HG02938 (cell line): ENCODE data around the gene DOHH.
A peak's percentile ranks its signal among the peaks of the same experiment; 100 is the strongest.

Source experiments
- ATAC-seq: cut with Tn5 transposase; IDR thresholded peaks from one replicate; pipeline ENCODE4 v1.9.1; 2021; ENCODE audit warnings: mild to moderate bottlenecking, moderate library complexity; ENCODE audit not compliant: unreplicated experiment

Gene DOHH

DNA sequence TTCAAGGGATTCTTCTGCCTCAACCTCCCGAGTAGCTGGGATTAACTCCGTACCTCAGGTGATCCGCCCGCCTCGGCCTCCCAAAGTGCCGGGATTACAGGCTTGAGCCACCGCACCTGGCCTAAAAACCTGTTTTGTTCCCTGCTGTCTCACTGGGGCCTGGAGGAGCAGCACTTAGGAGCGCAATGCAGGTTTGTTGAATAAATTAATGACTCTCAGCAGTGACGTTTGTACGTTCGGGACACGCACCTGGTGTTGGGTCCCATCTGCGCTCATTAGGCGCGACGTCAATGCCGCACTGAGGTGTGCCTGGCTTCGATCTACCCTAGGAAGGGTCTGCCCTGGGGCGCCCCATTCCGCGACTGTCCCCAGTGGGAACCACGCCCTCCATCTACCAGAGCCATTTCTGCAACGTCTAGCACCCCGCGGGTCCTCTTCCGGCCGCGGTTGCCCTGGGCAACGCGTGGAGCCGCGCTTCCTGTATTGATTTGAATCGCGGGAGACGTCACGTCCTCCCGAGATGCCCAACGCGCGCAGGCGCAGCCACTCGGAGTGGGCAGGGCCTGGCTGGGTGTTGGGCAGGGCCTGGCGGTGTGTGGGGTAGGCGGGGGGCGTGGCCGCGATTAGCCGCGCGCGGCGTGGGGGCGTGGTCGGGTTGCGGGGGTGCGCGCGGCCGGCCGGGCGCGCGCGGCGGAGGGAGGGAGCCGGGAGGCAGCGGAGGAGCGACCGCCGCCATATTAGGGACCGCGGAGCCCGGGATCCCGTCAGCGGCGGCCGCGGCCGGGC, 5.3 kb upstream of the DOHH start, which contains the start of gene FZR1:
Gene FZR1, plus strand, starts transcription at position 714 of the 786 bp plus-strand sequence. CDS start 16,679 bp downstream, outside the sequence.
- ATAC-seq, result peak; percentile 79

DNA sequence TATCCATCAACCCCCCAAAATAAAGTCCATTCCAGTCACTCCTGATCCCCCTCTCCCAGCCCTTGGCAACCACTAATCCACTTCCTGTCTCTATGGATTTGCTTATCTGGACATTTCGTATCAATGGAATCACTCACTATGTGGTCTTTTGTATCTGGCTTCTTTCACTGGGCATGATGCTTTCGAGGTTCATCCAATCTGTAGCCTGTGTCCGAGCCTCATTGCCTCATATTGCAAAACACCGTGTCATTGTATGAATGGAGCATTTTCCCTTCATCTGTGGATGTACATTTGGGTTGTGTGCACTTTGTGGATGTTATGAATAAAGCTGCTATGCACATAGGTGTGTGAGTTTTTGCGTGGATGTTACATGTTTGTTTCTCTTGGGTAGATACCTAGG, 4.3 kb upstream of the DOHH start:
- no peak for ATAC-seq

DNA sequence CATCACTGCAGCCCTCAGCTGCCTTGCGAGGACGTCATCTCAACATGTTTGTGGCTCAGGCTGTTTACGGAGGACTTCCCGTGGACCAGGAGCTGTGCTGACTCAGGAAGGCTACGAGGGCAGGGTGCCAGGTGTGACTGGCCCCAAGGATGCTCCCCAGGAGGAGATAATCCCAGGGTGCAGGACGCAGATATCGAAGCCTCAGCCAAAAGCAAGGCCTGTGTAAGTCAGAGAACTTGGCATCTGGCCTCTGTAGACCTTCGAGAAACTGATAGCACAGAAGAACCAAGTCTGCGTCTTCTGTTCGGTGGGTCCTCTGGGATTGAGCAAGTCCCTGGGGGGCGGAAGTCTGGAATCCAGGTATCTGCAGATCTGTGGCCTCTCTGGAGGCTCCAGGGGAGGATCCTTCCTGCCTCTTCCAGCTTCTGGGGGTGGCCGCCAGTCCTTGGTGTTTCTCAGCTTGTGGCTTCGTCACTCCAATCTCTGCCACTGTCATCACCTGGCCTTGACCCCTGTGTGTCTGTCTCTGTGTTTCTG, 2.6 kb upstream of the DOHH start:
- no peak for ATAC-seq

DNA sequence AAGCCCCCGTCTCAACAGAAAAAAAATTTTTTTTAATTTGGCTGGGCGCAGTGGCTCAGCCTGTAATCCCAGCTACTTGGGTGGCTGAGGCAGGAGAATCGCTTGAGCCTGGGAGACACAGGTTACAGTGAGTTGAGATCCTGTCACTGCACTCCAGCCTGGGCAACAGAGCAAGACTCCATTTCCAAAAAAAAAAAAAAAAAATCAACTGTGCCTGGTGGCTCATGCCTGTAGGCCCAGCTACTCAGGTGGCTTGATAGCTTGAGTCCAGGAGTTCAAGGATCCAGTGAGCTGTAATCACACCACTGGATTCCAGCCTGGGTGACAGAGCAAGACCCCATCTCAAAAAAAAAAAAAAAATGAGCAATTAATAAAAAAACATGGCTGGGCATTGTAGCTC, 1.3 kb upstream of the DOHH start:
- no peak for ATAC-seq

DNA sequence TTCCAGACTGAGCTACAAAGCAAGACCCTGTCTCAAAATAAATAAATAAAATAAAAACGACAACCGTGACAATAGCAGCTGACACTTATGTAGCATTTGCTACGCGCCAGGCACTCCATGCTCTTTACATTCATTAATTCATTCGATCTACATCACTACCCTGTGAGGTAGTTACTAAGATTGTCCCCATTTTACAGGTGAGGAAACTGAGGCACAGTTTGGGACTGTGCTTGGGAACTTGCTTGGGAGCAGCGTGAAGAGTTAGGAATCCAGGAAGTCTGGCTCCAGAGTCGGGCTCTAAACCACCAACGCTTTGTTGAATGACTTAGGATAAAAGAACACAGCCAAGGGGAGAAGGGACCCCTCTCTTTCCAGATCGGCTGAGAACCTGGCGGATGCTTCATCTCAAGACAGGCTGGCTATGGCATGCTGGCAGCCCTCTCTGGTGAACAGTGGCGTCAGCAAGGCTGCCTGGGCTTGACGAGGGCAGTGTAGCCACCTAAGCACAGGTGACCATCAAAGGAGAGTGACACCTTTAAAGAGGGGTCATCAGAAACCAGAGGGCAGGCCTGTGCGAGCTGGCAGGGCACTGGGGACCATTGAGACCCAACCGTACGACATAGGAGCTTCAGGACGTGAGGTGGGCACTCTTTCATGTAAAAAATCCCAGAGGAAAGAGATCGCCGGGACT, 591 bp downstream of the DOHH start:
- ATAC-seq, result no peak

DNA sequence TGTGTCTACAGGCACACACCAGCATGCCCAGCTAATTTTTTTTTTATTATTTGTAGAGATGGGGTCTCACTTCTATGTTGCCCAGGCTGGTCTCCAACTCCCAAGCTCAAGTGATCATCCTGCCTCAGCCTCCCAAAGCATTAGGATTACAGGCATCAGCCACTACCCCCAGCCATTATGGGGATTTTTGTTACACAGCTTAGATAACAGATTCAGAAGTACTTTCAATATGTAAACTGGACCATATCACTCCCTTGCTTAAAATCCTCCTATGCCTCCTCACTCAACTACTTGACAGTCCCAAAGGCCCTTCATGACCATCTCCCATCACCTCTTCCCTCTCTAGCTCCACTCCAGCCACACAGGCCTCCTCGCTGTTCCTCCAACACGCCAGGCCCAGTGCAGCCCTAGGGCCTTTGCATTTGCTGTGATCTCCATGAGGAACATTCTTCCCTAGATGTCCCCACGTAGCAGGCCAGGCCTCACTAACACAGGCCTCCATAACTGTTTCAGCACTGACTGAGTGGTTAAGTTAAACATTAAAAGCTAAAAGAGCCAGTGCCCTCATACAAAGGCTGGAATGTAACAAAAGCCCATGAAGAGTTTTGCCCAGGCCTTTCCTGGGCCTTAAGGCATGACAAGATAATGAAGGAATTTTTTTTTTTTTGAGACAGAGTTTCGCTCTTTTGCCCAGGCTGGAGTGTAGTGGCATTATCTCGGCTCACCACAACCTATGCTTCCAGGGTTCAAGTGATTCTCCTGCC, 2.5 kb downstream of the DOHH start:
- no peak for ATAC-seq

DNA sequence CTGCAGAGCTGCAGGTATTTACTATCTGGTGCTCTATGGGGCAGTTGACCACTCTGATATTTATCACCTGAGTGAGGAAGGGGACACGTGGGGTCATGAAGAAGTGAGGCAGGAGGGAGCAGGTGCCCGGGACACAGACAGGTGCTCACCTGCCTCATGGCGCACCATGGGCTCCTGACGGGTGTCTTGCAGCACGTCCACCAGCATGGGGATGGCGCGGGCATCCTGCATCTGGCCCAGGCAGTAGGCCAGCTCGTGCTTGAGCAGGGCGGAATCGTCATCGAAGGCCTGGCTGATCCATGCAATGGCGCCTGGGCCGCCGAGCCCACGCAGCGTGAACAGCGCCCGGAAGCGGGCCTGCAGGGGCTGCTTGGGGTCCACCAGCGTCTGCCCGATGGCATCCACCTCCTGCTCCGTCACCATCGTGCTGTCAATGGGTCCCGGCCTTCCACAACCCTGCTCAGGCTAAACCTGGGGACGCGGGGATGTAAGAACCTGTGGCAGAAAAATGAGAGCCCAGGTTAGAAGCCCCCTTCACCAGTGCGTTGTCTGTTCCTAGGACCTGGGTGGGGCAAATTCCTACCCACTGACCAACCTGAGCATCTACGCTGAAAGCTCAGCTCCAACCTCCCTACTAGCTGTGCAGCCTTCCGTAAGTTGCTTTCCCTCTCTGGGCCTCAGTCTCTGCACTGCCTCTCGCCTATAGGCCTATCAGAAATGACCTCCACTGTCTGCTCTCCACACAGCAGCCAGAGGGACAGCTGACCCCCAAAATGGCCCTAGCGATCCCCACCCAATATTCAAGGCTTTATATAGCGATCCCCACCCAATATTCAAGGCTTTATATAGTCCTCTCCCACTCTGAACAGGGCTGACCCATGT, 3.8 kb downstream of the DOHH start:
- no peak for ATAC-seq

DNA sequence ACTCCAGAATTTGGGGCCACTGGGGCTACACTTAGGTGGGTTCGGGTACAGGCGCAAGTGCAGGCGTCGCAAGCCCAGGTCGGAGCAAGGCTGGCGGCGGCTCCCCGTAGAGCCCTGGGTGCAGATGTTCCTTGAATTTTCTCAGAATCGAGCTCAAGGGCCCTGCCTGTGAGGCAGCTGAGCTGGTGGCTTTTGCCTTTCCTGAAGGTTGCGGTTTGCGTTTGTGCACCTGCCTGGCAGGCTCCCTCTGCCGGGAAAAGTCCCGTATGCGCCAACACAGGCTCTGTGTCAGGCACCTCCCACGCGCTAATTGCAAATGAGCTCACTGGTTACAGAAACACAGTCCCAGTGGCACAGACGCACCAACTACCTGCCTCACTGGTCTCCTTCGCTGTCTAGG, 5.9 kb downstream of the DOHH start:
- ATAC-seq, result no peak

DNA sequence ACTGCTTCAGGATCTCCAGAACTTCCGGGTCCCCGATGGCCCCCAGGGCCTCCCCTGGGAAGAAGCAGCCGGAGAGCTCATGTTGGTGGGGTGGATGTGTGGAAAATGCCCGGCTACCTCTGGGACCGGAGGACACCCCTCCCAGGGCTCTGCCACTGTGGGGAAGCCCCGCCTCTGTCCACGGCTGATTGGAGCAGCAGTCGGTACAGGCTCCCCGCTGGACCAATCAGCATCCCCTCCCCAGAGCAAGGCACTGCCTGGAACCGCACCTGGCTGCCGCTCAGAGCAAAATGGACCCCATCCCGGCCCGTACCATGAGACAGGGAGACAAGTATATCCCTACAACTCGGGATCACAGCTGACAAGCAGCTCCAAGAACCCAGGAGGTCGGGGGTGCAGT, 6.4 kb downstream of the DOHH start:
- ATAC-seq, result no peak

DNA sequence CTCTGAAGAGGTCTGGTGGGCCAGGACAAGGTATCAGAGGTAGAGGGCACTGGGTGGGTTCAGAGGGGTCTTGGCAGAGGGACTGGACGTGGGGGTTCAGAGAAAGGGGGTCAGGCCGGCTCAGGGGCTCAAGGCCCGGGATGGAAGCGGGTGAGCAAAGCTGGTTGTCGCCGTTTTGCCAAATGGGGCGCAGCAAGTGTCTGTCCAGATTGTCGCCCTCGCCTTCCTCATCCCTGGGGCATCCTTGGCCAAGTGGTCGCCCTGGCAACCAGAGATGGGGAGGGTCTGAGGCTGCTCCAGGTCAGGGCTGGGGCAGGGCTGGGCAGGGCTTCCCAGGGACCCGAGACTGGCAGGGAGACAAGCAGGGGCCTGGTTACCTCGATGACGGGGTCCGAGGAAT, 6.8 kb downstream of the DOHH start:
- no peak for ATAC-seq

DNA sequence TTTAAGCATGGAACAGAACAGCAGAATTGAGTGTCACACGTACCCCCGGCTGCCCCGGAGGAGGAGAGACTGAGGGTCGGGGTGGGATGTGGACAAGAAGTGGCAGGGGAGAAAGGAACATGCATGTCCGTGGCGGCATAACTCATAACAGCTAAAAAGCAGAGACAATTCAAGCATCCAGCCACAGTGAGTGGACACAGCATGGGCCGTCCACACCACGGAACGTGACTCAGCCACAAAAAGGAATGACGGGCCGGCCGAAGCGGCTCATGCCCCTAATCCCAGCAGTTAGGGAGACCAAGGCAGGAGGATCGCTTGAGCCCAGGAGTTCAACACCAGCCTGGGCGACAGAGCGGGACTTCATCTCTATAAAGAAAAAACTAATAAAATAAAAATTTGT, 7.6 kb downstream of the DOHH start:
- no peak for ATAC-seq

DNA sequence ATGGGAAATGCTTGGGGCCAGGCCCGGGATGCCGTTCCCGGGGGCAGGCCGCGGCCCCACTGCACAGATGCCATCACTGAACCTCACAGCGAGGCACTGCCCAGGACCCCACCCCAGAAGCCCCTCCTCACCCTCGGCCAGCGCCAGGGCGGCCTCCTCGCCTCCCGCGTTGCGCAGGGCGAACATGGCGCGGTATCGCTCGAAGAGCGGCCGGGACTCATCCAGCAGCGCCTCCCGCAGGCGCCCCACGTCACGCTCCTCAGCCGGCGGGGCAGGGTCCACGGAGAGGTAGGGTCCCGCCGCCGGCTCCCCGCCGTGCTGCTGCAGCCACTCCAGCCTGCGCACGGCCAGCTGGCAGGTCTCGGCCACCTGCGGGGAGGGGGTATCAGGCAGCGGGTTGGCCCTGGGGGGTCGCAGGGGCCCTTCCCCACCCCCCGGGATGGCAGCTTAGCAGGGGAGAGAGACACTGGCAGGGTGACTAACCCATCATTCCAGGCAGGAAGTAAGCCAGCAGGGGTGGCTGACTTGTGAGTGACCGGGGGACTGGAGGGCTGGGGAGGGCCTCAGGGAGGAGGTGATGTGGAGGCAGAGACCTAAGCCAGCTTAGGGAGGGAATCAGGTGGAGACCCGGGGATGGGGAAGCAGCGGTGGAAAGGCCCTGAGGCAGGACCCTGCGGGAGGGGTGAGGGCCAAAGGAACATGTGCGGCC, 8.2 kb downstream of the DOHH start:
- no peak for ATAC-seq

DNA sequence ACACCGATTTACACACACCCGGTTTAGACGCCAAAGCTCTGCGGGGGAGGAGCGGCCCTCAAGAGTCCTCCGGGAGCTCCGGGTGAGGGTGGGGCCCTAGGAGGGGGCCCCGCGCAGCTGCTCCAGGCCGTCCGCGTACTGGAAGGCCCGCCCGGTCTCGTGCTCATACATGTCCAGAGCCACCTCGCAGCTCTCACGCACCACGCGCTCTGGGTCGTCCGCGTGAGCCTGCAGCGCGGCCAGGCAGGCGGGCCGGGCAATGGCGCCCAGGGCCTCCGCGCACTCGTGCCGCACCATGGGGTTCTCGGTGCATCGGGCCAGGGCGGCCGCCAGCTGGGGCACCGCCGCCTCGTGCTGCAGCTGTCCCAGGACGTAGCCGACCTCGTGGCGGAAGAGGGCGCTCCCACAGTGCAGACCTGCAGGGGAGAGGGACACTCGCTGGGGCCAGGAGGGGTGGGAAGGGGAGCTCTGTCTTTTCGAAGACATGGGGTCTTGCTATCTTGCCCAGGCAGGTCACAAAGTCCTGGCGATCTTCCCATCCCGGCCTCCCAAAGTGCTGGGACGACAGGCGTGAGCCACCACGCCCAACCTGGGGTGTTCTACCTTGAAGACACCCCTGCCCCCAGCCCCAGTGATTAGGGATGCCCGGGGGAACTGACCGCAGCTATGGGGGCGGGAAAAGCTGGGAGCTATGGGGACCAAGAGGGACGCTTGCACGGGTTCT, 8.9 kb downstream of the DOHH start:
- no peak for ATAC-seq

DNA sequence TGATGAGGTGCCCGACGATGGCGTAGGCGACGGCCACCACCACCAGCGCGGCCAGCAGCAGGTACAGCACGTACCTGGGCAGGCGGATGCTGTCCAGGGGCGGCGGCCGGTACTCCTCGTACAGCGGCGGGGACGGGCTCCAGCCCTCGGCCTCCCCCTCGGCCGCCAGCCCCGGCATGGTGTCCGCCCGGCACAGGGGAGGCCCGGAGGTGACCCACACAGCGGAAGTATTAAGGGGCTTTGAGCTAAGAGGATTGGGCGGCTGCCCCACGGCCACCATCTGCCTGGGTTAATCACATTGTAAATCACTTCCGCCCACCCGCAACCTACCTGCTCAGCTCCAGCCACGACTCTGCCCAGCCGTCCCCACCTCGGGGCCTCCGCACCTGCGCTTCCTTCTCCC, 17.2 kb downstream of the DOHH start, which contains the start of gene SMIM44:
Gene SMIM44, minus strand, starts transcription at position 216 of the 403 bp plus-strand sequence. Its CDS starts 38 bp downstream, at position 178.
- ATAC-seq, result no peak

DNA sequence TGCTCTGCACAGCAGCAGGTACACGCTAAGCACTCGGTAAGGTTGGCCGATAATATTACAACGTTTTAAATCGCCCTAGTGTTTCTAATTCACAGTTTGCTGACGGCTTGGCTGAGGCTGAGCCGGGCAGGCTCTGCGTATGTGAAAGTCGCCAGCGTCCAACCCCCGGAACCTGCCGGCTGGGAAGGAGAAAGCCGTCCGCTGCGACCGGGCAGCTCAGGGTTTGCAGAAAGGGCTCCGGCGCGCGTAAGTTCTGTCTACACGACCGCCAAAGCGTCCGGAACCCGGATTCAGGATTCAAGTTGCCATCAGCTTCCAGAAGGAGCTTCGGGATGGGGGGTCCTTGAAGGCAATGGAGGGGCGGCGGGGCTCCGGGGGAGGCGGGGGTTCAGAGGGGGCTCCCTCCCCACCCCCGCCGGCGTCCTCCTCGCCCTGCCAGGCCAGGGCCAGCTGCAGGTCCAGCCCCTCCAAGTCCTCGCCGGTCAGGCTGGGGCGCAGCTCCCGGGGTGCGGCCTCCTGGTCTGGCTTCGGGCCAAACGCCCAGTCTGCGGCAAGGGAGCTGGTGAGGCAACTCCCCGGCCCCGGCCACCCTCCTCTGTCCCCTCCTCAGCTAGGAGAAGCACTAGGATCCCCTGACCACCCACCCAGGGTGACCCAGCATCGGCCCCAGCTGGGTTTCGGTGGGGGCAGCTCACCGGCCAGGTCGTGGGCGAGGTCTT, 17.8 kb downstream of the DOHH start:
- no peak for ATAC-seq

DNA sequence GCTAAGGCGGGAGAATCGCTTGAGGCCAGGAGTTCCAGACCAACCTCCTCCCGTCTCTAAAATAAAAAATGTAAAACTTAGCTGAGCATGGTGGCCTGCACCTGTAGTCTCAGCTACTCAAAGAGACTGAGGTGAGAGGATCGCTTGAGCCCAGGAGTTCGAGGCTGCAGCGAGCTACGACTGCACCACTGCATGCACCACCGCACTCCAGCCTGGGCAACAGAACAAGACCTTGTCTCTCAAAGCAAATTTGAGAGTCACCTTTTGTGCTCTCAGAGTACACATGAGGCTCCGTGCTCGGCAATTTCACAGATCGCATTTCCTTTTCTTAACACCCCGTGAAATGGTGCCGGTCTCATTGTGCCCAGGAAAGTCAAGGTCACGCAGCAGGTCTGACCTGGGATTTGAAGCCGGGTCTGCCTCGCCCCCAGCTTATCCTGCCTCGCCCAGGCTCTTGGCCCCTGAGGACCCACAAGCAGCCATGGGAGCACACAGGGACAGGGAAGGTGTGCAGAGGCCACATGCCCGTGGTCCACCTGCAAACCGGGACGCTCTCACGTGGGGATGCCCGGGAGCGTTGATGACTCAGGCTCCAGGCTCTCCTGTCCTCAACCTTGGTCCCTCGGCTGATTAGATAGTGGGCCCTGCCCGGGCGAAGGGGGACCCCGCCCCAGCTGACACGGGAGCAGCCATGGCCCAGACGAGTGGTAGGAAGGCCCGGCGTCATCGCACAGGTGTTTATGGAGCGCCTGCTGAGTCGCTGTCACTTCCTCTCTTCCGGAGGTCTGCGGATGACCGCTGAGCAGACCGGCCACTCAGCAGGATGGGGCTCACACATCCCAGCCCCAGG, 19.0 kb downstream of the DOHH start:
- no peak for ATAC-seq

DNA sequence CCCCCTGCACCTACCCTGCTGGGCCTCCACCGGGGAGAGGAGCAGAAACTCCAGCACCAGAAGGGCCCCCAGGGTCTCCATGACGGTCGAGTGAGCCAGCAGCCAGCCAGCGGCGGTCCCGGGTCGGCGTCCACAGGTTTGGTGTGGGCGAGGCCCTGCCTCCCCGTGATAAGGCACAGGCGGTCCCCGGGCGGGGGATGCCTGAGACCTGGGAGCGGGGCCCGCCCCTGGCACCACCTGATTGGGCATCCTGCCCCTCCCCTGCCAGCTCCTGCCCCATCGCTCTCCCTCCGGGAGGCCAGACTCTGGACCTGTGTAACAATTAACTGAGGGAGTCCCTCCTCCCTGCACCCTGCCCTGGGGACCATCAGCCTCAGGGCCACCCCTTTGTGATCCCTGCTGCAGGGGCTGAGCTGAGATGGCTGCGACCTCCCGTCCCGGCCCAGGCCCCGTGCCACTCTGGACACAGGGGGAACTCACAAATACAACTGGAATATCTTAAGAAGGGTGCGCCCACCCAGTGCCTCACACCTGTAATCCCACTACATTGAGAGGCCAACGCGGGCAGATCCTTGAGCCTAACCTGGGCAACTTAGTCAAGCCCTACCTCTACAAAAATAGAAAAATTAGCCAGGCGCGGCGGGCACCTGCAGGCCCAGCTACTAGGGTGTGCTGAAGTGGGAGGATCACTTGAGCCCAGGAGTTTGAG, 19.9 kb downstream of the DOHH start, which contains the start of gene SMIM24:
Gene SMIM24, minus strand, starts transcription at position 143 of the 709 bp plus-strand sequence. Its CDS starts 62 bp downstream, at position 81.
- ATAC-seq, result no peak
